Measurements from ENCODE around the gene SGCD.

SGCD gene

GRCh38 chr5:156691572-156691971, 364.6 kb downstream of the SGCD start:
- DNase-seq (ENCODE audit: low read depth in 2 of 2): no peak
- no peak overlapping the region for H3K4me3 ChIP-seq (replicated peaks in 1 of 2; ENCODE audit: low read depth in 2 of 2, low read length in 2 of 2)
- no peak for TF ChIP-seq CTCF (IDR thresholded peaks at IDR 0.05; ENCODE audit: low read depth, low read length)

GRCh38 chr5:156693113-156693512, 366.1 kb downstream of the SGCD start:
- no peak for TF ChIP-seq CTCF (IDR thresholded peaks at IDR 0.05; ENCODE audit: low read depth, low read length)
- no peak for DNase-seq (ENCODE audit: low read depth in 2 of 2)

GRCh38 chr5:156694598-156694997, 367.6 kb downstream of the SGCD start:
- TF ChIP-seq CTCF (IDR thresholded peaks at IDR 0.05; ENCODE audit: low read depth, low read length): no peak
- DNase-seq (ENCODE audit: low read depth in 2 of 2): no peak
- H3K4me3 ChIP-seq (replicated peaks in 1 of 2; ENCODE audit: low read depth in 2 of 2, low read length in 2 of 2): no peak overlapping the region

More at GRCh38 chr5:156693113-156693512, 366.1 kb downstream of the SGCD start:
- H3K4me3 ChIP-seq (replicated peaks in 1 of 2; ENCODE audit: low read depth in 2 of 2, low read length in 2 of 2): no peak overlapping the region

GRCh38 chr5:156695774-156696173, 368.8 kb downstream of the SGCD start:
- TF ChIP-seq CTCF (IDR thresholded peaks at IDR 0.05; ENCODE audit: low read depth, low read length): no peak
- no peak for DNase-seq (ENCODE audit: low read depth in 2 of 2)
- H3K4me3 ChIP-seq (replicated peaks in 1 of 2; ENCODE audit: low read depth in 2 of 2, low read length in 2 of 2): no peak overlapping the region

GRCh38 chr5:156698323-156698722, 371.4 kb downstream of the SGCD start:
- TF ChIP-seq CTCF (IDR thresholded peaks at IDR 0.05; ENCODE audit: low read depth, low read length): no peak
- DNase-seq (ENCODE audit: low read depth in 2 of 2): no peak
- no peak overlapping the region for H3K4me3 ChIP-seq (replicated peaks in 1 of 2; ENCODE audit: low read depth in 2 of 2, low read length in 2 of 2)

- no peak overlapping the region for H3K4me3 ChIP-seq (replicated peaks in 1 of 2; ENCODE audit: low read depth in 2 of 2, low read length in 2 of 2)
- DNase-seq (ENCODE audit: low read depth in 2 of 2): no peak
- TF ChIP-seq CTCF (IDR thresholded peaks at IDR 0.05; ENCODE audit: low read depth, low read length): no peak
Measured at GRCh38 chr5:156699147-156699546, 372.2 kb downstream of the SGCD start.

- H3K4me3 ChIP-seq (replicated peaks in 1 of 2; ENCODE audit: low read depth in 2 of 2, low read length in 2 of 2): no peak overlapping the region
- no peak for DNase-seq (ENCODE audit: low read depth in 2 of 2)
- TF ChIP-seq CTCF (IDR thresholded peaks at IDR 0.05; ENCODE audit: low read depth, low read length): no peak
Measured at GRCh38 chr5:156704139-156704538, 377.2 kb downstream of the SGCD start.

Measured in cardiac fibroblast (primary cell).